HG03196 (cell line): ENCODE measurements around the gene FAM20C.
"Not testable (repeated sequence)": the region's sequence is repeated elsewhere in the genome, so short reads cannot be mapped to it uniquely, and the experiment has no call there.

Experiments
- ATAC-seq: cut with Tn5 transposase; IDR thresholded peaks from one replicate; pipeline ENCODE4 v1.9.1; 2021; ENCODE audit not compliant: unreplicated experiment

The FAM20C gene

DNA sequence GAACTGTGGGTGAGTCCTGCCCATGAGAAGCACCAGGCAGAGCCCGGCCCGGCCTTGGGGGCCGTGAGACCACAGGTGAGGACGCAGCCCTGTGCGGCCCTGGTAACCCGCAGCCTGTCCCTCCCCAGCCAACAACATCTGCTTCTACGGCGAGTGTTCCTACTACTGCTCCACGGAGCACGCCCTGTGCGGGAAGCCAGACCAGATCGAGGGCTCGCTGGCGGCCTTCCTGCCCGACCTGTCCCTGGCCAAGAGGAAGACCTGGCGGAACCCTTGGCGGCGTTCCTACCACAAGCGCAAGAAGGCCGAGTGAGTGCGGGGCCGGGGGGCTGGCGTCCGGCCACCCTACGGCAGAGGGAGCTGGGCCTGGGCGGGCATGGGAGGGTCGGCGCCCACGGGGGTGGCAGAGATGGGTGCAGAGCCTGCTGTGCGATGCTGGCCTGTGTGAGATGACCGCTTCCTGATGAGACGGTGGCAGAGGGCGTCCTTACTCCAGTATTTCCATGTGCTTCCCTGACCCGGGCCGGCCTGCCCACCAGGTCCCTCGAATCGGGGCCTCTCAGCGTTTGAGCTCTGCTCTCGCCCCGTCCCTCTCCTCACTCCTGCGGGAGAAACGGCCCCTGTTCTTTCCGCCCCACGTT, 63.5 kb downstream of the FAM20C start:
- ATAC-seq = no peak

DNA sequence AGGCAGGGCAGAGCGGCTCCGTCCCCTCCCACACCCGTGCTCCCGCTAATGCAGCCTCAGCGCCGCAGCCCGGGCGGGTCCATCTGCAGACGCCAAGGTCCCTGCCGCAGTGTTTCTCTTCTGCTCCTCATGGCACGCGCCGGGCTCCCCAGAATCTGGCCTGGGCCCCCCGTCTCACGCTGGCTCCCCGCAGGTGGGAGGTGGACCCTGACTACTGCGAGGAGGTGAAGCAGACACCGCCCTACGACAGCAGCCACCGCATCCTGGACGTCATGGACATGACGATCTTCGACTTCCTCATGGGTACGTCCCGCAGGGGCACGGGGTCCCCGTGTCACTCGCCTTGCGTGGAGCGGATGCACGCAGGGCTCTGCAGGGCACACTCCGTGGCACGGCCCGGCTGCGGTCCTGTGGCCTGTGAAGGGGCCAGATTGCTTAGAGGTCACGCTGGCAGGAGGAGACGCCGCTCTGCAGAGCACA, 64.1 kb downstream of the FAM20C start:
- no peak for ATAC-seq

DNA sequence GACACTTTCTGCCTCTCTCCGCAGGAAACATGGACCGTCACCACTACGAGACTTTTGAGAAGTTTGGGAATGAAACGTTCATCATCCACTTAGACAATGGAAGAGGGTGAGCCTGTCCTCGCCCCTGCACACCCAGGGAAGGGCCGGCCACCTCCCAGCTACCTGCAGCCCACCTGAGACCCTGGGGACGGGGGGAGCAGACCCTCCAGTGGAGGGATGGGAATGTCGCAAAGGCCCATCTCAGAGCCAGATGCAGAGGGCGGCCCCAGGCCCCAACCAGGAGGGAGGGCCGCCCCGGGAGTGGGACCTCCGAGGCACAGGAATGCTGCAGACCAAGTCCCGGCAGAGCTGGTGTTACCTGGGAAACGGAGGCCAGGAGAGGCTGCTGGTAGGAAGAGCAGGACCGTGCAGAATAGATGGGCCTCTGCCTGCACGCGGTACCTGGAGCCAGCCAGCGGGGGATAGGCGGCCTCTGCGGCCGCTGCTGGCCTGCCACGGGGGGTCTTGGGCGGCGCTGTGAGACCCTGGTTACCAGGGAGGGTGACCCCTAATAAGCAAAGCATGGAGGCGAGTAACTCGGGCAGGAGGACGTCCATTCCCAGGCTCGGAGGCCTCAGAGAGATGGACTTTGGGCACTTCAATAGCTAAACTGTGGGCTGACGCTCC, 64.7 kb downstream of the FAM20C start:
- no peak for ATAC-seq

DNA sequence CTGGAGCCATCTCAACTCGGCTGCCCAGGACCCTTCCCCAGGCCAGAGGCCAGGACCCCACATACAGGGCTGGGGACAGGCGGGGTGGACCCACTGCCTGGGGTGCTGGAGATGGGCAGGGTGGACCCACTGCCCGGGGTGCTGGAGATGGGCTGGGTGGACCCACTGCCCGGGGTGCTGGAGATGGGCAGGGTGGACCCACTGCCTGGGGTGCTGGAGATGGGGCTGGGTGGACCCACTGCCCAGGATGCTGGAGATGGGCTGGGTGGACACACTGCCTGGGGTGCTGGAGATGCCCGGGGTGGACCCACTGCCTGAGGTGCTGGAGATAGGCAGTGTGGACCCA, 65.2 kb downstream of the FAM20C start:
- ATAC-seq = no peak

- no peak for ATAC-seq
Measured at GRCh38 chr7:258476-259190, 66.3 kb downstream of the FAM20C start.

DNA sequence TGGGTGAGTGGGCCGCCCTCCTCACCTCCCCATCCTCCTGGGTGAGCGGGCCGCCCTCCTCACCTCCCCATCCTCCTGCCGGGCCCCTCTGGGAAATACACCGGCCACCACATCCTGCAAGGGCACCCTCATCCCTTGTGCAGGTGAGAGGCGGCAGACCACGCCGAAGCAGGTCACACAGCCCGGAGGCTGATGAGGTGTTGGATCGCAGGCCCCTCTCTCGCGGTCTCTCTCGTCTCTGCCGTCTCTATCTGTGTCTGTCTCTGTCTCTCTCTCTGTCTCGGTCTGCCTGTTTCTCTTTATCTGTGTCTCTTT, 66.8 kb downstream of the FAM20C start:
- ATAC-seq = no peak

GRCh38 chr7:259751-260405, 67.5 kb downstream of the FAM20C start:
- ATAC-seq = no peak

- ATAC-seq = no peak
Measured at GRCh38 chr7:260441-261281, 68.3 kb downstream of the FAM20C start.

DNA sequence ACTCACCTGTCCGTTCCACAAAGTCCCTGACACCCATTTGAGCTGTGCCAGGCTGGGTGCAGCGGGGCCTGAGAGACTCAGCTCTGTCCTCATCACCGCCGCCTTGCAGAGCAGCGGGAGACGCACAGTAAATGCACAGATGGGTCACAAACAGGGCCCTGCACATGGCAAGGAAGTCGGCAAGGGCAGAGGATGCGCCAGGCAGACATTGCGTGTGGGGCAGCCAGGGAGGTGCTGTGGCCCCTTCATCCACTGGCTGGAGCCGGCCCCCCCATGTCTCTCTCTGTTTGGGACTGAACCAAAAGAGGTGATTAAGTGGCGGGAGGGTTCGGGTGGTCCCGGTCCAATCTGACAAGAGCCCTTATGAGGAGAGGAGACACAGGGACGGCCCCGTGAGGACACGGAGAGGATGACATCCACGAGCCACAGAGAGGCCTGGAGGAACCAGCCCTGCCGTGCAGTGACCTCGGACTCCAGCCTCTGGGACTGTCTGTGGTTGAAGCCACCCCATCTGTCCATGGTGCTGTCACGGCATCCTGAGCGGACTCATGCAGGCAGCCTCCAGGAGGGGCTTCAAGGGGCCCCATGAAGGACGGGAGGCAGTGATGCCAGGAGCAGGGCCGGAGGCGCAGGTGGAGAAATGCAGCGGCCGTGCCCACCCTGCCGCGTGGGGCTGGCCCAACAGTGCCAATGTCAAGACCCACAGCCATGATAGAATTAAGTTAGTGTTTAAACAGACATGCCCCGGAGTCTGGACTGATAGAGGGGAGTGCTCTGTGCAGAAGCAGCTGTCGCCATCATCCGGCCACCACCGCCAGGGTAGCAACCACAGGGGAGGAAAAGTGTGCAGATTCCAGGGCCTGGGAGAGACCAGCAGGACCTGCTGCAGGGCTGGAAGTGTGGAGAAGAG, 69.2 kb downstream of the FAM20C start:
- no peak for ATAC-seq

DNA sequence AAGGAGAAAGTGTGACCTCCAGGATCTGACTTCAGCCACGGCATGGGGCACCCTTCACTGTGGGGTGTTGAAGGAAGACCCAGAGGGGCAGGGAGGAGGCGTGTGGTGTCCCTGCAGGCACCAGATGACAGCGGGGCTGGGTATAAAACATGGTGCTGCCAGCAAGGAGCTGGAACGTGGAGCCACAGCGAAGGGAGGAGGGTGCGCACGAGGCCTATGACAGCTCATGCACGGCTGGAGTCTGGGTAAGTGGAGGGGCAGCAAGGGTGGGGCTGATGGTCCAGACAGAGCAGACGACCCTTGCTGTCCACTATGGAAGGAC, 69.8 kb downstream of the FAM20C start:
- ATAC-seq = no peak

DNA sequence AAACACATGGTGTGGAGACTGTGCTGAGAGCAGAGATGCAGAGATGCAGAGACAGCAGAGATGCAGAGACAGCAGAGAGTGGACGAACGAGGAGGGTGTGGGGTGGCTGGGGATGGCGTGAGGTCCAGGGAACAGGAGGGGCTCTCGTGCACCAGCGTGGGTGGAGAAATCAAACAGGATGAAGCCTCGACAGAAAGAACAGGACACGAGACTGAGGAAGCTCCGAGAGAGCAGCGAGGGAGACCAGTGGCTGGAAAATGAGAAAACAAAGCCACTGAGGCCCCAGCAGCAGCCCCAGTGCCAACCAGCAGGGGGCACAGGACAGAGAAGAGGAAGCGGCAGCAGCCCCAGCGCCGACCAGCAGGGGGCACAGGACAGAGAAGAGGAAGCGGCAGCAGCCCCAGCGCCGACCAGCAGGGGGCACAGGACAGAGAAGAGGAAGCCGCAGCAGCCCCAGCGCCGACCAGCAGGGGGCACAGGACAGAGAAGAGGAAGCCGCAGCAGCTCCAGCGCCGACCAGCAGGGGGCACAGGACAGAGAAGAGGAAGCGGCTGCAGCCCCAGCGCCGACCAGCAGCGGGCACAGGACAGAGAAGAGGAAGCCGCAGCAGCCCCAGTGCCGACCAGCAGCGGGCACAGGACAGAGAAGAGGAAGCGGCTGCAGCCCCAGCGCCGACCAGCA, 70.4 kb downstream of the FAM20C start:
- ATAC-seq = not testable (repeated sequence)

DNA sequence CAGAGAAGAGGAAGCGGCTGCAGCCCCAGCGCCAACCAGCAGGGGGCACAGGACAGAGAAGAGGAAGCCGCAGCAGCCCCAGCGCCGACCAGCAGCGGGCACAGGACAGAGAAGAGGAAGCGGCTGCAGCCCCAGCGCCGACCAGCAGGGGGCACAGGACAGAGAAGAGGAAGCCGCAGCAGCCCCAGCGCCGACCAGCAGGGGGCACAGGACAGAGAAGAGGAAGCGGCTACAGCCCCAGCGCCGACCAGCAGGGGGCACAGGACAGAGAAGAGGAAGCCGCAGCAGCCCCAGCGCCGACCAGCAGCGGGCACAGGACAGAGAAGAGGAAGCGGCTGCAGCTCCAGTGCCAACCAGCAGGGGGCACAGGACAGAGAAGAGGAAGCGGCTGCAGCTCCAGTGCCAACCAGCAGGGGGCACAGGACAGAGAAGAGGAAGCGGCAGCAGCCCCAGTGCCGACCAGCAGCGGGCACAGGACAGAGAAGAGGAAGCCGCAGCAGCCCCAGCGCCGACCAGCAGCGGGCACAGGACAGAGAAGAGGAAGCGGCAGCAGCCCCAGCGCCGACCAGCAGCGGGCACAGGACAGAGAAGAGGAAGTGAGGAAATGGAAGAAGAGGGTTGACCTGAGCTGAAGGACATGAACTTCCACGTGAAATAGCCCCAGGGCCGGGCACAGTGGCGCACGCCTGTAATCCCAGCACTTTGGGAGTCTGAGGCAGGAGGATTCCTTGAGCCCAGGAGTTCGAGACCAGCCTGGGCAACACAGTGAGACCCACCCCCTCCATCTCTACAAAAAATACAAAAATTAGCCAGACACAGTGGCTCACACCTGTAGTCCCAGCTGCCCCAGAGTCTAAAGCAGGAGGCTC, 71.3 kb downstream of the FAM20C start:
- not testable (repeated sequence) for ATAC-seq

- ATAC-seq = no peak
Measured at GRCh38 chr7:264541-265191, 72.3 kb downstream of the FAM20C start.

DNA sequence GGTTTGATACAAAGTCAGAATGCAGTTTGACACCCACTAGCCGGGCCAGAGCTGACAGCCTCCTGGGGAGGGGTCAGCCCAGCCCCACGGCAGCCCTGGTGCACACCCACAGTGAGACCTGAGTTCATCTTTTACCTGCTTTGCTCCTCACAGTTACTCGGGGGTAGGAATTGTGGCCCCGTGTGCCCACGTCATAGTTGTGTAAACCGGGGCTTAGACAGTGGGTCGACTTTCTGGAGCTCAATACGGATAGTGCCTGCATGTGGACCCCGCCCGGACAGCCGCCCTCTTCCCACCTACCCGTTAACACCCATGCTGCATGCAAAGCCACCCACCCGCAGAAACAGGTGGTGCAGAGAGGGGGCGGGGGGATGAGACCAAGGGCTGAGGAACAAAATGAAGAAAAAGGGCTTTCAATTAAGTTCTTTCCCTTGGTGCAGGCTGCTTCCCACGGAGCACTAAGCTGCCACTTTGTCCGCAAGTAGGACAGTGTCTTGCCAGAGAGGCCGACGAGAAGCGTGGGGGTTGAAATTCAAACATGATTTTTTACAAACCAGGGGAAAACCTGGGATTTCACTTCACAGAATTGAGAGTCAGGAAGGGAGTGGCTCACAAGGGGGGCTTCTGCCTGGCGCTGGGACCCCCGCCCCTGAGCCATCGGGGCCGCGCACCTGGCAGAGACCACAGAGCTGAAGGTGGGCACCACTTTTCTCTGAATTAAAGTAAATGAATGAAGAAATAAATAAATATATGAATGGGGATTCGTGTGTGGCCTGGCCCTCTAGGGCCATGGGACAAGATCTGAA, 73.0 kb downstream of the FAM20C start:
- ATAC-seq = no peak

GRCh38 chr7:265998-266850, 73.9 kb downstream of the FAM20C start:
- no peak for ATAC-seq
